Sigmoid colon (tissue), 4 donors: ENCODE results near the gene FGF14.

Experiments used
- EP300 ChIP-seq, 4 donors: sonication (generic); formaldehyde crosslinking; IDR thresholded peaks; one replicate each; pipeline ENCODE4 v1.6.1; 2017; ENCODE audit warnings: antibody characterized with exemption in 4 of 4
- POLR2A ChIP-seq, 2 donors: fragments of 450-650 bp; IDR thresholded peaks; one replicate each; pipeline ENCODE4 v1.6.1; 2016; ENCODE audit warnings: antibody characterized with exemption in 2 of 2, mild to moderate bottlenecking in 2 of 2, moderate library complexity in 2 of 2
- POLR2AphosphoS5 ChIP-seq, 4 donors: sonication (generic); formaldehyde crosslinking; IDR thresholded peaks; one replicate each; pipeline ENCODE4 v1.6.1; 2017; ENCODE audit warnings: antibody characterized with exemption in 4 of 4
- TF ChIP-seq, protein P1 (sequence below), 4 experiments: fragments of 450-650 bp in 3 of 4; fragments of 200-600 bp in 1 of 4; IDR thresholded peaks; one replicate each; pipeline ENCODE4 v1.5.1; 2016 to 2019; ENCODE audit warnings: antibody characterized with exemption in 4 of 4, mild to moderate bottlenecking in 3 of 4, moderate library complexity in 2 of 4

DNA sequence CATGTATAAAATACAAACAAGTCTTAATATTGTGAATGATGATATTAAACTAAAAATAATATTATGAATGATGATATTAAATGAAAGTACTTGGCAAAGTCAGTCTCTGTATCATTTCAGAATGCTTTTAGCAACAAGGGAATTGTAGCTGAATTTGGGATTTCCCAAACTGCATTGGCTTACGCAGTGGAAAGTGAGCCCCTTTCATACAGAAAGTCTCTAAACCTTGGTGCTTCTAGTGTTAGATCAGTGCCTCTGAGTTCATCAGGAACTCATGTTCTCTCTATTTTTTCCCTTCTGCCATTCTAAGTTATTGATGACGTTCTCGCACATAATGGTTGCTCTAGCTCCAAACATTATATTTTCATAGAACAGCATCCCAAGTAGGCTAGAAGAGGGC, 649.4 kb downstream of the FGF14 start:
- no peak for TF ChIP-seq POLR2A (IDR thresholded peaks at IDR 0.05)
- TF ChIP-seq EP300 (IDR thresholded peaks at IDR 0.05), result no peak
- TF ChIP-seq, protein P1, sequence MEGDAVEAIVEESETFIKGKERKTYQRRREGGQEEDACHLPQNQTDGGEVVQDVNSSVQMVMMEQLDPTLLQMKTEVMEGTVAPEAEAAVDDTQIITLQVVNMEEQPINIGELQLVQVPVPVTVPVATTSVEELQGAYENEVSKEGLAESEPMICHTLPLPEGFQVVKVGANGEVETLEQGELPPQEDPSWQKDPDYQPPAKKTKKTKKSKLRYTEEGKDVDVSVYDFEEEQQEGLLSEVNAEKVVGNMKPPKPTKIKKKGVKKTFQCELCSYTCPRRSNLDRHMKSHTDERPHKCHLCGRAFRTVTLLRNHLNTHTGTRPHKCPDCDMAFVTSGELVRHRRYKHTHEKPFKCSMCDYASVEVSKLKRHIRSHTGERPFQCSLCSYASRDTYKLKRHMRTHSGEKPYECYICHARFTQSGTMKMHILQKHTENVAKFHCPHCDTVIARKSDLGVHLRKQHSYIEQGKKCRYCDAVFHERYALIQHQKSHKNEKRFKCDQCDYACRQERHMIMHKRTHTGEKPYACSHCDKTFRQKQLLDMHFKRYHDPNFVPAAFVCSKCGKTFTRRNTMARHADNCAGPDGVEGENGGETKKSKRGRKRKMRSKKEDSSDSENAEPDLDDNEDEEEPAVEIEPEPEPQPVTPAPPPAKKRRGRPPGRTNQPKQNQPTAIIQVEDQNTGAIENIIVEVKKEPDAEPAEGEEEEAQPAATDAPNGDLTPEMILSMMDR (IDR thresholded peaks at IDR 0.05), result no peak
- TF ChIP-seq POLR2AphosphoS5 (IDR thresholded peaks at IDR 0.05), result no peak
